GM19025 (cell line): Measurements from ENCODE around the gene EFCAB5.

Experiments used
- ATAC-seq: cut with Tn5 transposase; IDR thresholded peaks from one replicate; pipeline ENCODE4 v1.9.1; 2021; ENCODE audit warnings: mild to moderate bottlenecking, low read depth, moderate library complexity; ENCODE audit not compliant: unreplicated experiment

EFCAB5 gene

GRCh38 chr17:30148376-30148775 is 206.9 kb downstream of the EFCAB5 start:
- no peak for ATAC-seq

GRCh38 chr17:30151471-30151870 is 210.0 kb downstream of the EFCAB5 start:
- ATAC-seq: no peak

GRCh38 chr17:30153463-30153862 is 212.0 kb downstream of the EFCAB5 start:
- no peak for ATAC-seq

GRCh38 chr17:30155389-30155788 is 214.0 kb downstream of the EFCAB5 start:
- no peak for ATAC-seq
